Activated CD4-positive, alpha-beta T cell treated with anti-CD3 and anti-CD28 coated beads for 24 hours (primary cell): ENCODE results near the gene NRN1.

Experiments used
- DNase-seq, 2 donors: peaks; one replicate each; pipeline ENCODE4 v3.0.0-alpha.2; 2020; ENCODE audit warnings: low read depth in 2 of 2

The NRN1 gene

DNA sequence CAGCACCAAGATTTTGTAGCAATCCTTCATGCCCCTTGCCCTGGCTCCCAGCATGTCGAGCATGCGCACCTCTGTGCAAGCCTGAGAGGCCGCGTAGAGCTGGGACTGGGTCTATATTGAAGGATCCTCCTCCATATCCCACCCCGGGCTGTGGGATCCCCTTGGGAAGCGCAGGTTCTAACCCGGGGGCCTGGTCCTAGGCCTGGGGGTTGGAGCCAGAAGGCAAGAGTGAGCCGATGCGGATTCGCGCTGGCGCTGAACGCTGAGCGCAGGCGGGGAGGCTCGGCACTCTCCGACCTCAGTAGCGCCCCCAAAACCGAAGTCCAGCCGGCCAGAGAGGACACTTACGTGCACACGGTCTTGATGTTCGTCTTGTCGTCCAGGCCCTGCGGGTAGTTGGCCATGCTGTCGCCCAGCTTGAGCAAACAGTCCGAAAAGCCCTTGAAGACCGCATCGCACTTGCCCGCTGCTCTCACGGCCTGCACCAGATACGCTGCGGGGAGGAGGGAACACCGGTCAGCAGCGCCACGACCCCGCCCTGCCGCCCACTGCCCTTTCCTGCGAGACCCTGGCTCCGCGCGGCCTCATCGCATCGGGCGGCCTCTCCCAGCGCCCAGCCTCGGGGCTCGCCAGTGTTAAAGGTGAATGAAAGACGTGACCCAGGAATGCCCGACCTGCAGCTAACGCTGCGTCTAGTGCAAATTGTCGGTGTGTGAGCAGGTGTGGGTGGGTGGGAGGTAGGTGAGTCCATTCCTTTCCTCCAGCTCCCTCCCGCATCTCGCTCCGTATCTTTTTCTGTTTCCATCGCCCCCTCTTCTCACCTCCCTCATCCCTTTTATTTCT lies 4.5 kb downstream of the NRN1 start:
- DNase-seq = no peak

GRCh38 chr6:6001443-6001842 lies 5.3 kb downstream of the NRN1 start:
- no peak for DNase-seq

- DNase-seq = no peak
Observed at GRCh38 chr6:5999688-6000608, 6.8 kb downstream of the NRN1 start.

GRCh38 chr6:5998711-5999687 lies 7.7 kb downstream of the NRN1 start:
- no peak for DNase-seq

- no peak for DNase-seq
Observed at GRCh38 chr6:5998236-5998635, 8.5 kb downstream of the NRN1 start.

- DNase-seq = no peak
Observed at GRCh38 chr6:5997420-5997987, 9.2 kb downstream of the NRN1 start.

DNA sequence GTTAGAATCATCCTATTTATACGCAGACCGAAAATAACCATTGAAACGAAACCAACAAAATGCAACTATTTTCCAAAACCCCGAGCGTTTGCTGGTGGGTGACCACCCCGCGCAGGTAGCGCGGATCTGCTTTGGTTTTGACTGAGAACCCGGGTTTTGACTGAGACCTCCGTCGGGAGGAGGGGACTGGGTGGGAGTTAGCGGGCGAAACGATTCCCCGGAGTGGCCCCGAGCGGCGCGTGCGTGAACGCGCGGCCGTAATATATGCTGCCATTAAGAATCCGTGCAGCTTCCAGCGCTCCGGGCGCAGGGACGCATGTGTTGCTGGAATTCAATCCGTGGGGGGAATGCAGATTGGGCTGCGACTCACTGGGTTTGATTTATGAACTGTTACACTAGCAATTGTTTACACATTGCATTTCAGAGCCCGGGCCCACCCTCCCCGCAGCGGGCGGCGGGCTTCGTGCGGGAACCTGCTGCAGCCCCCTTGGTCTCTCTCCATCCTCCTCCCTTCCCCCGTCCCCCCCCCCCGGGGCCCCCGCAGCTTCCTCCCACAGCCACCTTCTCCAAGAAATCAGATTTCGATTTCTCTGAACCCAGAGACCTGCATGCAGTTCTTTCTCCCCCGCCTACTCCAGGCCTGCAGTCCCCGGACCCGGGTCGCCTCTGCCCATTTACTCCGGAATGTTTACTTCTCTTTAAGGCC lies 9.9 kb downstream of the NRN1 start:
- DNase-seq = no peak

DNA sequence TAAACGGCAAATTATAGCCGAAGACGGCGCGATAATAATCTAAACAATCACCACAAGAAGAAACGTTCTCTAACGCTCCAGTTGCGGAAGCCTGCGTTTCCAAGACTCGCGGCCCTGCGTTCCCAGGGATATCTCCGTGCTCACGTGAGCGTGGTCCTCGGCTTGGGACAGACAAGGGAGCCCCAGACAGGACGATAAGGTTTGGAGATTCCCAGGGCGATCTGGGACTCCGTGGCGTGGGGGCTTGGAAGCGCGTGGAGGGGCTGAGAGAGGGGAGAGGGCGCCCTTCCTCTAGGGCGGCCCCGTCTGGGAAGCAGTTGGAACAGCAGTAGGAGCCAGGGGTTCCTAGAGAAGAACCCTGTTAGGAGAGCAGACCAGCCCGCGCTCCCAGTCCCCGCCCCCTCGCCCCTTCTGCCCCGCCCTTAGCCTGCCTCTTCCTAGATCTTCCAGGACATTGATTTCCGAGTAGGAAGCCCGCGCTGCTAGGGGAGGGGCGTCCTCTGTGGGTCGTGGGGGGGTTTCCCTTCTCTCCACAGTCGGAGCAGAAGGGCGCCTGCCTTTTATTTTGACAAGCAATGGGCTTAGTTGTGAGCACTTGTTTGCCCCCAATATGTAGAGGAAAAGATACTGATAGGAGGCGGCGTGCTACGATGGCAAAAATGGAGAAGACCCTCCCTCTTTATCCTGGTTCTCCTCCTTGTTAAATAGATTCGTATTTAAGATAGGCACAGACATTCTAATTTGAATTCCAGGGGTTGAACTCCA lies 10.6 kb downstream of the NRN1 start:
- DNase-seq = no peak

DNA sequence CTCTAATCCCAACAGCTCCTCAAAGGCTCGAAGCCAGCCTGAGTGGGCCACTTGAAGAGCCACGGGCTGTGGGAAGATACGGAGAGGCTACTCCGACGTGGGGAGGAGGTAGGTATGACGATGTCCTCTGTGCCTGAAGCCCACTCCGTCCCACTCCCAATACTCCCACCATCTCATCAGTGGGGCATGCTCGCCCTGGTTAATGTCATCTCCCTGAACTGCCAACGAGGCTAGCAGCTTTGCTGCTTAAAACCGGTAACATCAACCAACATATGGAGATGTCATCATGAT lies 11.1 kb downstream of the NRN1 start:
- DNase-seq = no peak

GRCh38 chr6:5994999-5995657 lies 11.6 kb downstream of the NRN1 start:
- DNase-seq = no peak

DNA sequence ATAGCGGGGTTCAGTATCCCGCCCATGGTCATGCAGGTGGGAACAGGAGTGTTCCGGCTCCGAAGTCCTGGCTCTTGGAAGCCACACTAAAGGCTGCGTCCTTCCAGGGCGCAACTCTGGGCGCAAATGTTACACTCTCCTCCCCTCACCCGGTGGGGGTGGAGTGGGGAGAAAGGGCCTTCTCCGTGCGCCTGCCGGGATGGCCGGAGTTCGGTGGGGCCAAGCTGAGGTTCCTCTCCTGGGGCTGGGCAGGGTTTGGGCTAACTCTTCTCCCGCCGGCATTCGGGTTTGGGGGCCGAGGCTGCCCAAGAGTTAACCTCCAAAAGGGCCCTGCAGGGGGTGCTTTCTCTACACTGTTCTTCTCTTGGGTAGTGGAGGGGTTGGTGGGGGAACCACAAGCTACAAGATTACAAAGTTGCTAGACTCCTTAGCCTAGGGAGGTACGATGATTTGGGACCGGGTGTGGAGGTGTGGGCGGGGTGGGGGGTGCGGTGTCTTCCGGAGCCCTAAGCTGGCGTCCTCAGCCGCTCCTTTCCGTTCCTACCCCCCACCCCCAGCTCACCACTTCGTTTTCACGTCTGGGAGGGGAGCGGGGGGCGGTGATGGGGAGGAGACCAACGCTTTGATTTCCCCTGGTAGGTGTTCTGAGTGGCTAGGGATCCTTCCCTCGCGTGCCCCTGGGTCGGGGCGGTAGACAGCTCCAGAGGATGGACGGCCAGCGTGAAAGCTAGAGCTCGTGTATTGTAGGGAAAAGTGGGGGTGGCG lies 12.3 kb downstream of the NRN1 start:
- DNase-seq = no peak

GRCh38 chr6:5992551-5993225 lies 14.0 kb downstream of the NRN1 start:
- no peak for DNase-seq

DNA sequence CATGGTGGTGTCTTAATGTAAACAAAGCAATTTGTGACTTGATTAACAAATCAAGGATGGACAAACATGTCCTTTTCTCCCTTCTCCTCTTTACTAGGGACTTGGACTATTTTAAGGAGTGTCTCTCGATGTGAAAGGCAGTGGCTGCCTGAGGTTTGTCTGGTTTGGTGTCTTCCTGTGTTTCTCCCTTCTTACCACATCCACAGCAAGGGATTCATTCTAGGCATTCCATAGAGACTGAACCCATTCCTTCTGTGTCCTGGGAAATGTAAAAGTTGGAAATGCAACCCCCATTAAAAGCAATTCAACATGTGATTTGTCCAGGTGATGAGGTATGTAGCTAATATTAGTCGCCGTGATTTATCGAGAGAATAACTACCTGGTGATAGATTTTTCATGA lies 15.9 kb downstream of the NRN1 start:
- DNase-seq = no peak

DNA sequence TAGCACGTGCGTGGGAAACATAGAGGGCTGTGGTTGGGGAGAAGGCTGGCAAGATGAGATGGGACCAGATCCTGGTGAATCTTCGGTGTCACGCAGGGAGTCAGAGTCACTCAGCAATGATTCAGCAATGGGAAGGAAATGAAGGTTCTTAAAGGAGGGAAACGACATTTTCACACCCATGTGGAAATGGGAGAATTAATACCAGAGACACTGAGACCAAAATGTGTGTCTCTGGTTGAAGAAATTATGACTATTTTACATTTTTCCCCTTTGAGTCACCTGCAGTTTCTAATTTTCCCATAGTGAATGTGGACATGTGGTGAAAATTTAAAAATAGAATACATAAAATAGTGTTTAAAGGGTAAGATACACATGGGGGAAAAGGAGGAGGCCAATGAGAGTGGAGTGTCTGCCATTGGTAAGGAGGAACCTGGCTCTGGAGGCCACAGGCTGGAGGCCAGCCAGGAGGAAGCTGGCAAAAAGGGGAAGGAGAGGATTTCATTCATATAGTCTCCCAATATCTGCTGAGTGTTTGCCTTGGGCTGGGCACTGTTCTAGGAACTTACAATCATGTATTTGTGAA lies 17.5 kb downstream of the NRN1 start:
- no peak for DNase-seq

GRCh38 chr6:5986861-5987260 lies 19.9 kb downstream of the NRN1 start:
- no peak for DNase-seq

- no peak for DNase-seq
Observed at GRCh38 chr6:5984150-5985089, 22.3 kb downstream of the NRN1 start.
